HG03108 (cell line): Measurements from ENCODE around the gene SSBP4.

Source experiments
- ATAC-seq: cut with Tn5 transposase; IDR thresholded peaks from one replicate; pipeline ENCODE4 v1.9.1; 2021; ENCODE audit warnings: moderate library complexity; ENCODE audit not compliant: unreplicated experiment

The SSBP4 gene

GRCh38 chr19:18441804-18442788, 22.9 kb downstream of the SSBP4 start:
- no peak for ATAC-seq

GRCh38 chr19:18442941-18443340, 23.7 kb downstream of the SSBP4 start:
- no peak for ATAC-seq

GRCh38 chr19:18443406-18443805, 24.2 kb downstream of the SSBP4 start:
- ATAC-seq: no peak

- no peak for ATAC-seq
These were observed 24.6 kb downstream of the SSBP4 start for GRCh38 chr19:18443831-18444230.

GRCh38 chr19:18444513-18444912, 25.3 kb downstream of the SSBP4 start:
- ATAC-seq: no peak

- no peak for ATAC-seq
These were observed 26.2 kb downstream of the SSBP4 start for GRCh38 chr19:18445262-18445948.

GRCh38 chr19:18446145-18446810, 27.1 kb downstream of the SSBP4 start:
- ATAC-seq: no peak

- ATAC-seq: no peak
These were observed 27.7 kb downstream of the SSBP4 start for GRCh38 chr19:18446811-18447359.

- ATAC-seq: no peak
These were observed 30.4 kb downstream of the SSBP4 start for GRCh38 chr19:18449552-18449951.

GRCh38 chr19:18450021-18450930, 31.1 kb downstream of the SSBP4 start:
- no peak for ATAC-seq

- peak; percentile 61 for ATAC-seq
These were observed 32.0 kb downstream of the SSBP4 start for GRCh38 chr19:18450931-18451836.

GRCh38 chr19:18452386-18452785, 33.2 kb downstream of the SSBP4 start:
- no peak for ATAC-seq

- no peak for ATAC-seq
These were observed 34.2 kb downstream of the SSBP4 start for GRCh38 chr19:18453269-18454024.

- no peak for ATAC-seq
These were observed 37.1 kb downstream of the SSBP4 start for GRCh38 chr19:18456279-18456678.

- ATAC-seq: no peak
These were observed 37.8 kb downstream of the SSBP4 start for GRCh38 chr19:18456974-18457373.

- no peak for ATAC-seq
These were observed 38.5 kb downstream of the SSBP4 start for GRCh38 chr19:18457483-18458331.

- no peak for ATAC-seq
These were observed 41.7 kb downstream of the SSBP4 start for GRCh38 chr19:18460900-18461299.
